NT2/D1 (cell line): ENCODE results near the gene U2AF1L4.

Experiments
- DNase-seq: peaks from one replicate; pipeline ENCODE4 v3.0.0-alpha.2; 2011; ENCODE audit warnings: low read depth, low spot score
- H3K27me3 ChIP-seq: 2 replicates; pipeline ENCODE4 v1.6.0; 2011; ENCODE audit warnings: mild to moderate bottlenecking; ENCODE audit not compliant: insufficient read length, insufficient read depth
- H3K36me3 ChIP-seq: 2 replicates; pipeline ENCODE4 v1.6.1; 2011; ENCODE audit warnings: mild to moderate bottlenecking, low read length, mixed read lengths; ENCODE audit not compliant: insufficient read depth, insufficient read length
- H3K4me1 ChIP-seq: 2 replicates; pipeline ENCODE4 v1.5.1; 2011; ENCODE audit not compliant: insufficient read depth, insufficient read length
- H3K4me3 ChIP-seq: 2 replicates; pipeline ENCODE4 v1.5.1; 2011; ENCODE audit warnings: low read depth; ENCODE audit not compliant: insufficient read length
- H3K9ac ChIP-seq: 2 replicates; pipeline ENCODE4 v1.6.0; 2011; ENCODE audit warnings: low read depth; ENCODE audit not compliant: insufficient read length
- H3K9me3 ChIP-seq: 2 replicates; pipeline ENCODE4 v1.5.1; 2011; ENCODE audit warnings: mild to moderate bottlenecking, low read length; ENCODE audit not compliant: insufficient read depth
- SUZ12 ChIP-seq: IDR thresholded peaks from 2 replicates; pipeline ENCODE4 v1.6.1; 2011; ENCODE audit not compliant: insufficient read length, insufficient read depth; ENCODE audit errors: extremely low read depth
- YY1 ChIP-seq: IDR thresholded peaks from 2 replicates; pipeline ENCODE4 v1.6.1; 2011; ENCODE audit not compliant: insufficient read length, insufficient read depth
- ZNF274 ChIP-seq: IDR thresholded peaks from 2 replicates; pipeline ENCODE4 v1.6.1; 2011; ENCODE audit warnings: mild to moderate bottlenecking, low read depth, low read length

U2AF1L4 gene

DNA sequence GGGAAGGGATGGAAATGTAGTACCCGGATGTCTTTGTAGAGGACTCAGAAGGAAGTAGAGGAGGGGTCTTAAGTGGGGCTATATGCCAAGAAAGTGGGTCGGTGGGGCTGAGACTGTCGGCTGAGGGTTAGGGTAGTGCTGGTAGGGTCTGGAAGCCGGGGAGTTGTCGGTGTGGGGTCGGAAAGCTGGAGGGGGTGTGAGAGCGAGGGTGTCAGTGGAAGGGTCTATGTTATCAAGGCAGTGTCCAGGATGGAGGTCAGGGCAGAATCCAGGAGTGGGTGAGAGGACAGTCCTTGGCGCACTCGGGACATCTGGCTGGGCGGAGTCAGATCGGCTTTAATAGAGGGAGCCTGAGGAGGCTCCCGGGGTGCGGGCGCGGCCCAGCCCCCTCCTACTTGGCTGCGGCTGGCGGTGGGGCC, 9.9 kb upstream of the U2AF1L4 start:
- no peak for DNase-seq
- Histone ChIP-seq H3K9ac (no peak overlapping the region), H3K27me3 (no peaks in the 10 kb centered on the region), H3K4me1 (peaks cover 4% of the 10 kb centered on the region), H3K9me3 (no peaks in the 10 kb centered on the region), H3K36me3 (peaks cover 42% of the 10 kb centered on the region), H3K4me3 (no peak overlapping the region)
- TF ChIP-seq YY1: no peak
- TF ChIP-seq SUZ12: no peak
- TF ChIP-seq ZNF274: no peak

DNA sequence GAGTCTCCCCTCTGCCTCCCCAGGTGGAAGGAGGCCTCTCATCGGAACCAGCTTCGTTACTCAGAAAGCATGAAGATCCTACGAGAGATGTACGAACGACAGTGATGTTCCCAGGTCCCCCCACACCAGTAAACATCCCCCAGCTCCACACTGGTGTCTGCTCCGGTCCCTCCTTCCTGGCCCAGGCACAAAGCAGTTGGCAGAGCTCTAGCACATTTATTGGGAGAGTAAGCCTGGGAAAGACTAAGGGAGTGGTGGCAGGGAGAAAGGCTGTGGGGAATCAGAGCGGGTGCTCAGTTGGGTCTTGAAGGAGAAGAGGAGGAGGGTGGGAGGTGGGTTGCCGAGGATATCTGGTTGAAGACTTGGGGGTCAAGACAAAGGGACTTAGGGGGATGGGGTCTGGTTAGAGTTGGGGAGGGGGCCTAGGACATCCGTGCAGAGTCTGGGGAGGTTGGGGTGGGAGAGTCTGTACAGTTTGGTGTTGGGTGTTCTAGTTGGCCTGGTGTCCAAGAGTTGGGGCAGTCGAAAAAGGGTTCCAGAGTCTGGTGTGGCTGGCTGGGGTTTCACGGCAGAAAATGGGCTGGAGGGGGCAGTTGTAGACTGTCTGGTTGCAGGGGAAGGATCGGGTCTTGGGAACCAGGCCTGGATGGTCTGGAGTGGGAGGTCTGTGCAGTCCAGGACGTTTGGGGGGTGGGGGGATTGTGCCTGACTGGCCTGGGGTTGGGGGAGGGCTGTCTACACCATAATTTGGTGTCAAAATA, 9.3 kb upstream of the U2AF1L4 start:
- H3K27me3 ChIP-seq: no peaks in the 10 kb centered on the region
- H3K36me3 ChIP-seq: peaks cover 37% of the 10 kb centered on the region
- H3K9ac ChIP-seq: no peak overlapping the region
- no peak for TF ChIP-seq YY1
- TF ChIP-seq SUZ12: no peak
- TF ChIP-seq ZNF274: no peak
- DNase-seq: no peak
- peaks cover 2% of the 10 kb centered on the region for H3K4me1 ChIP-seq
- H3K9me3 ChIP-seq: no peaks in the 10 kb centered on the region
- H3K4me3 ChIP-seq: no peak overlapping the region

DNA sequence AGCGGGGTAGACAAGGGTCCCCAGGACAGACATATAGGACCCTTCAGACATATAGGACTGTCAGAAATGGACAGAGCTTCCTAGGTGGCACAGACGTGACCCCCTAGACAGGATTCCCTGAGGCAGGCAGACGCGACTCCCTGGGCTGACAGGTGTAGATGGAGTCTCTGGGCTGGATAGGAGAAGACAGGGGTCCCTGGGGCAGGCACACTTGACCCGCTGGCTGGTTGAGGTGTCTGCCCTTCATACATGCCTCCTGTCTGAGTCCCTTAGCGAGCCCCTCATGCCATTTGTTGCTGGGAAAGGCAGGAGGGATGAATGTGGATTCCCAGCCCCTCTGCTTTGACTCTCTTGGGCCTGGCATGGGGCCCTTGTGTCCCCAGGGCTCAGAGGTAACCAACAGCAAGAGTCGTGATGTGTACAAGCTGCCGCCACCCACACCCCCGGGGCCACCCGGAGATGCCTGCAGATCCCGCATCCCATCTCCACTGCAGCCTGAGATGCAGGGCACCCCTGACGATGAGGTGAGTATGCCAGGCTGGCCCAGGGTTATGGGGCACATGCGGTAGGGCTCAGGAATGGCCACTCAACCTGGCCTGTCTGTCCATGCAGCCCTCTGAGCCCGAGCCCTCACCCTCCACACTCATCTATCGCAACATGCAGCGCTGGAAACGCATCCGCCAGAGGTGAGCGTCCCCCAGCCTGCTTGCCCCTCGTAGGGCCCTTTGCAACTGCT, 8.6 kb upstream of the U2AF1L4 start:
- Histone ChIP-seq H3K27me3 (no peaks in the 10 kb centered on the region), H3K9me3 (no peaks in the 10 kb centered on the region), H3K4me3 (no peak overlapping the region), H3K4me1 (no peaks in the 10 kb centered on the region), H3K9ac (no peak overlapping the region), H3K36me3 (peaks cover 31% of the 10 kb centered on the region)
- TF ChIP-seq YY1 (no peak), ZNF274 (no peak)
- no peak for DNase-seq

DNA sequence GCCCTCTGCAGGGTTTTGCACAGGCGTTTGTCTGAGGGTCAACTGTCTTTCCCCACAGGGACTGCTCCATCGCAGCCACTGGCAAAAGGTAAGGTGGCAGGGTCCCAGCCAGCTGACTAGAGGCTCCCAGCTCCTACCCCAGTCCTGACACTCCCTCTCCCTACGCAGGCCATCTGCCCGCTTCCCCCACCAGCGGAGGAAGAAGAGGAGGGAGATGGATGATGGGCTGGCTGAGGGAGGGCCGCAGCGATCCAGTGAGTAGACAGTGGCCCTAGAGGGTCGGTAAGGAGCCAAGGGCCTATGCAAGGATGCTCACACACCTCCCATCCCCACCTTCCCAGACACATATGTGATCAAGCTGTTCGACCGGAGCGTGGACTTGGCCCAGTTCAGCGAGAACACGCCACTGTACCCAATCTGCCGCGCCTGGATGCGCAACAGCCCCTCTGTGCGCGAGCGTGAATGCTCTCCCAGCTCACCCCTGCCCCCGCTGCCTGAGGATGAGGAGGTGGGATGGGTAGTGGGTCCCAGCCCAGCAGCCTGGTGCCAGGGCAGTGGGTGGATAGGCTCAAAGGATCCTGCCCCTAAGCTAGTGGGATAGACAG, 7.6 kb upstream of the U2AF1L4 start:
- no peak overlapping the region for H3K4me3 ChIP-seq
- DNase-seq: no peak
- H3K9ac ChIP-seq: no peak overlapping the region
- H3K9me3 ChIP-seq: no peaks in the 10 kb centered on the region
- no peaks in the 10 kb centered on the region for H3K27me3 ChIP-seq
- no peaks in the 10 kb centered on the region for H3K4me1 ChIP-seq
- peaks cover 31% of the 10 kb centered on the region for H3K36me3 ChIP-seq
- TF ChIP-seq ZNF274 (no peak), YY1 (no peak), SUZ12 (no peak)

DNA sequence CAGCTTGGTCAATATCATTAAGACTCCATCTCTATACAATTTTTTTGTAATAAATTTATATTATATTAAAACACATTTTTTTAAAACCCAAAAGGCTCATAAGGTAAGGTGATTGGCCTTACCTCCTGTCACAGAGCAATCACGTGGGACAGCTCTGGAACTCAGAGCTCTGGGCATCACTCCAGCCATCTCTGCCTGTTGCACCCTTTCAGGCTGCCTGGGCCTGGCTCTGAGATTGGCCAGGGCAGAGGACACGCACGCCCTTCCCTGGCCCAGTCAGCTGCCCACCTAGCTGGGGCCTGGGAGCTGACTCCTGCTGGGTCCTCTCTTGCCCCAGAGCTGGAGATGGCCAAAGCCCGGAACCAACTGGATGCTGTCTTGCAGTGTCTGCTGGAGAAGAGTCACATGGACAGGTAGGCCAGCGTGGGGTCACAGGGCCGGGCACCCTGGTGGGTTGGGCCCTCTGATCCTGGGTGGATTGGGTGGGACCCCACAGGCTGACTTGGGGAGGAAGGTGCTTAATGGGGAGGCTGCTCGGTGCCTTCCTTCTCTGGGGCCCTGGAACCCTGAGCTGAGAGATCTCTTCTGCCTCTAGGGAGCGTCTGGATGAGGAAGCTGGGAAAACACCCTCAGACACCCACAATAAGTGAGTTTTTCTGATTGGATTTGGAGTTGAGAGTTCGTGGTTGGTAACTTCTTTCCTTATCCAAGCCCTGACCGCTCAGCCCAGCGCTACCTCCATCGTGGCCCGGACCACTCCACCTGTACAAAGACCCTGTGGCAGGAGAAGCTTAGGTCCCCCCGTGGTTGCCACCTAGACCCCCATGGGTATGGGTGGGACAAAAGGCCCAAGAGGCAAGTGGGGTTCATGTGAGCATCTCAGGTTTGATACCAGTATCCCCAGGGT, 6.9 kb upstream of the U2AF1L4 start:
- no peak overlapping the region for H3K9ac ChIP-seq
- DNase-seq: no peak
- H3K4me1 ChIP-seq: no peaks in the 10 kb centered on the region
- H3K36me3 ChIP-seq: peaks cover 31% of the 10 kb centered on the region
- no peaks in the 10 kb centered on the region for H3K9me3 ChIP-seq
- no peaks in the 10 kb centered on the region for H3K27me3 ChIP-seq
- H3K4me3 ChIP-seq: no peak overlapping the region
- no peak for TF ChIP-seq SUZ12

DNA sequence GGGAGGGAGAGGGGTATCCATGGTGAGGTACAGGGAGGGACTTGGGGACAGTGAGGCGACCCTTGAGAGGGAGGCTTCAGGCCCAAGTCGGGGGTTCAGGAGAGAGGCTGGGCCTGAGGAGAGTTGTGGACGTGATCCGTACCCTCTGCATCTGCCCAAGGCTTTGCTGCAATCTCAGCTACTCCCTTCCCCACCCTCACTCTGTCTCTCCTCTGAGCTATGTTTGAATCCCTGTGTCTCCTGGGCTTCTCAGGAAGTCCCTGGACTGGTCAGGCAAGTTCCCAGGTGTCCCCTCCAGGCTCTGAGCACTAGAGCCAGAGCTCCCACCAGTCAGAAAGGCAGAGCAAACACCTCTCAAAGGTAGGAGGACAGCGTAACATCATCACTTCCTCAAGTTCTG, 4.9 kb upstream of the U2AF1L4 start:
- TF ChIP-seq YY1 (no peak), ZNF274 (no peak), SUZ12 (no peak)
- Histone ChIP-seq H3K9me3 (no peaks in the 10 kb centered on the region), H3K27me3 (no peaks in the 10 kb centered on the region), H3K9ac (no peak overlapping the region), H3K4me3 (no peak overlapping the region), H3K4me1 (no peaks in the 10 kb centered on the region), H3K36me3 (peaks cover 27% of the 10 kb centered on the region)
- no peak for DNase-seq
